Adrenal gland (tissue), 12 donors: ENCODE measurements around the gene CDIPT. TPM values are rescaled to one million over a fixed set of nuclear protein-coding genes. Genes with fewer than 3 reads are reported as not detected.
"Not testable (repeated sequence)": the region's sequence is repeated elsewhere in the genome, so short reads cannot be mapped to it uniquely, and the experiment has no call there.

Experiments
- DNase-seq, 7 donors: peaks; one replicate each; pipeline ENCODE4 v3.0.0-alpha.2; 2019 to 2020
- H3K27ac ChIP-seq, 5 donors: fragments of 200-600 bp; sonication (generic) in 4 of 5; 1 replicate in 3 of 5; 2 replicates in 2 of 5; pipeline versions ENCODE4 v1.5.1 to v1.8.0; 2016 to 2020; ENCODE audit warnings: mild to moderate bottlenecking in 1 of 5
- H3K27me3 ChIP-seq: fragments of 200-600 bp; 2 replicates; pipeline ENCODE4 v1.8.0; 2021
- H3K36me3 ChIP-seq, 2 donors: fragments of 200-600 bp; replicated peaks in 1 of 2; 1 replicate in 1 of 2; 2 replicates in 1 of 2; pipeline versions ENCODE4 v1.5.1 to v1.8.0; 2018 to 2022
- H3K4me1 ChIP-seq, 2 donors: fragments of 200-600 bp; replicated peaks in 1 of 2; 1 replicate in 1 of 2; 2 replicates in 1 of 2; pipeline versions ENCODE4 v1.5.1 to v1.8.0; 2018 to 2021
- H3K4me3 ChIP-seq, 4 donors: fragments of 200-600 bp; sonication (generic) in 3 of 4; one replicate each; pipeline ENCODE4 v1.5.1; 2016 to 2018
- H3K9me3 ChIP-seq, 3 donors: fragments of 200-600 bp; sonication (generic) in 1 of 3; replicated peaks in 1 of 3; 1 replicate in 2 of 3; 2 replicates in 1 of 3; pipeline versions ENCODE4 v1.5.1 to v1.8.0; 2016 to 2021
- POLR2A ChIP-seq, 2 donors: fragments of 450-650 bp; IDR thresholded peaks; one replicate each; pipeline ENCODE4 v1.6.1; 2017; ENCODE audit warnings: antibody characterized with exemption in 2 of 2, mild to moderate bottlenecking in 2 of 2, moderate library complexity in 1 of 2
- WGBS, 4 donors: extraction: QIAGEN DNeasy Blood & Tissue Kit in 2 of 4; methylation state at CpG; one replicate each; pipeline versions ENCODE4 v1.1.5 to v1.1.7; 2013 to 2017; 5-methylcytosine and 5-hydroxymethylcytosine counted together
- intact Hi-C, 2 donors: fragments of 100-400 bp; cut with DNase I; formaldehyde crosslinking; loops; one replicate each; pipeline versions ENCODE4 v1.14.1 to v1.15.0; 2022 to 2023
- polyA plus RNA-seq, 3 donors: library from polyadenylated mRNA; stranded (reverse); fragments of 200-250 nt in 2 of 3; fragments of 350-450 nt in 1 of 3; fragmentation: Illumina TruSeq in 1 of 3; extraction: RNeasy Lipid Tissue Mini Kit (QIAGEN cat#74804) in 1 of 3; gene quantifications; one replicate each; pipeline ENCODE4 v1.2.3, GENCODE V29; 2013 to 2014
- total RNA-seq, 9 donors: library from RNA; depleted of rRNA in 4 of 9; stranded (reverse); fragments of >200 nt in 4 of 9; fragments of 120-200 nt in 1 of 9; fragmentation: NEBNext Ultra II Directional in 1 of 9; extraction: Animal tissue kit (Norgen Biotek cat#: 25700) in 1 of 9; gene quantifications; one replicate each; pipeline versions ENCODE4 v1.1.0 to v1.2.4, GENCODE V29; 2013 to 2023
- TF ChIP-seq, protein P1 (sequence below), 6 experiments: fragments of 450-650 bp in 4 of 6; fragments of 200-600 bp in 2 of 6; sonication (generic) in 1 of 6; IDR thresholded peaks; 1 replicate in 5 of 6; 2 replicates in 1 of 6; pipeline versions ENCODE4 v1.5.1 to v1.8.0; 2016 to 2021; ENCODE audit warnings: antibody characterized with exemption in 6 of 6, mild to moderate bottlenecking in 2 of 6, moderate library complexity in 1 of 6
- donor health status: healthy with polysubstance abuse.
- donor health status: Bipolar disorder and iron deficiency.
- donor health status: DM: yes; HTN: yes; CAD: no.
- donor health status: DM: no; HTN: no; CAD: no.
- donor health status: DM: no; HTN: no; CAD: no.
- donor health status: DM: yes; HTN: yes; CAD: no.

Gene CDIPT
- total and polyA plus RNA-seq, 12 donors: 44.9 to 203 (median 127) TPM

DNA sequence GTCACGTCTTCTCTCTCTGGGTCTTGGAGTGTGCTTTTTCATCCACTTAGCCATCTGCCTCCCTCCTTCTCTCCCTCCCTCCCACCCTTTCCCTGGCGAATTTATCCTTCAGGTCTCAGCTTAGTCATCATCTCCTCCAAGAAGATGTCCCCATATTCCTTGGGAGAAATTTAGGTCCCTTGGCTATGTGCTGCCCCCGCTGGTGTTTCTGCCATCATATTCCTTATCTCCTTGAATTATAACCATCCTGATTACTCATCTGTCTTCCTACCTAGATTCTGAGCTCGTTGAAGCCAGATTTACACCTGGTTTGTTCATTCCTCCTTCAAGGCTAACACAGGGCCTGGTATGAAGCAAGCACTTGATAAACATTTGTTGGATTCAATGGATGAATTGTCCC lies 31.3 kb upstream of the CDIPT start:
- H3K4me1 ChIP-seq: peaks cover 0 to 4% of the 10 kb centered on the region in 2 donors
- intact Hi-C loops: no loop called here
- no peaks in the 10 kb centered on the region for H3K36me3 ChIP-seq
- no peak for TF ChIP-seq POLR2A (IDR thresholded peaks at IDR 0.05)
- TF ChIP-seq, protein P1, sequence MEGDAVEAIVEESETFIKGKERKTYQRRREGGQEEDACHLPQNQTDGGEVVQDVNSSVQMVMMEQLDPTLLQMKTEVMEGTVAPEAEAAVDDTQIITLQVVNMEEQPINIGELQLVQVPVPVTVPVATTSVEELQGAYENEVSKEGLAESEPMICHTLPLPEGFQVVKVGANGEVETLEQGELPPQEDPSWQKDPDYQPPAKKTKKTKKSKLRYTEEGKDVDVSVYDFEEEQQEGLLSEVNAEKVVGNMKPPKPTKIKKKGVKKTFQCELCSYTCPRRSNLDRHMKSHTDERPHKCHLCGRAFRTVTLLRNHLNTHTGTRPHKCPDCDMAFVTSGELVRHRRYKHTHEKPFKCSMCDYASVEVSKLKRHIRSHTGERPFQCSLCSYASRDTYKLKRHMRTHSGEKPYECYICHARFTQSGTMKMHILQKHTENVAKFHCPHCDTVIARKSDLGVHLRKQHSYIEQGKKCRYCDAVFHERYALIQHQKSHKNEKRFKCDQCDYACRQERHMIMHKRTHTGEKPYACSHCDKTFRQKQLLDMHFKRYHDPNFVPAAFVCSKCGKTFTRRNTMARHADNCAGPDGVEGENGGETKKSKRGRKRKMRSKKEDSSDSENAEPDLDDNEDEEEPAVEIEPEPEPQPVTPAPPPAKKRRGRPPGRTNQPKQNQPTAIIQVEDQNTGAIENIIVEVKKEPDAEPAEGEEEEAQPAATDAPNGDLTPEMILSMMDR (IDR thresholded peaks at IDR 0.05): no peak
- WGBS, 4 donors: 64 to 75% (median 68%) methylated on average over 4 of the region's 4 CpGs
- no peak overlapping the region for H3K4me3 ChIP-seq
- no peak for DNase-seq
- H3K27me3 ChIP-seq: no peaks in the 10 kb centered on the region
- H3K27ac ChIP-seq: no peak overlapping the region
- no peaks in the 10 kb centered on the region for H3K9me3 ChIP-seq

DNA sequence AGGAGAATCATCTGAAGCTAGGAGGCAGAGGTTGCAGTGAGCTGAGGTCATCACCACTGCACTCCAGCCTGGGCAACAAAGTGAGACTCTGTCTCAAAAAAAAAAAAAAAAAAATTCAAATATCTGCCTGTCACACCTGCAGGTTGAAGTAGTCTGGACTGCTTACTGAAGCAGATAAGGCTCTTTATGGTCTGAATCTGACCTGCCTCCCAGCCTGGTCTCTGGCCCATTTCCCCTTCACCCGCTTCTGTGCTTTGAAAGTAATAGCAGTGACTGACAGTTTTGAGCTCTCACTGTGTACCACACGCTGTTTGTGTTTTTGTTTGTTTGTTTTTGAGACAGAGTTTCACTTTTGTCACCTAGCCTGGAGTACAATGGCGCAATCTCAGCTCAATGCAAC lies 30.5 kb upstream of the CDIPT start:
- 91 to 95% (median 94%) methylated on average over 3 of the region's 3 CpGs for WGBS, 4 donors
- intact Hi-C loops: no loop called here
- Histone ChIP-seq H3K27me3 (no peaks in the 10 kb centered on the region), H3K4me1 (peaks cover 0 to 1% of the 10 kb centered on the region in 2 donors), H3K9me3 (no peaks in the 10 kb centered on the region), H3K36me3 (no peaks in the 10 kb centered on the region), H3K4me3 (no peak overlapping the region), H3K27ac (no peak overlapping the region)
- DNase-seq: no peak
- no peak for TF ChIP-seq POLR2A (IDR thresholded peaks at IDR 0.05)
- TF ChIP-seq, protein P1 (IDR thresholded peaks at IDR 0.05): no peak

DNA sequence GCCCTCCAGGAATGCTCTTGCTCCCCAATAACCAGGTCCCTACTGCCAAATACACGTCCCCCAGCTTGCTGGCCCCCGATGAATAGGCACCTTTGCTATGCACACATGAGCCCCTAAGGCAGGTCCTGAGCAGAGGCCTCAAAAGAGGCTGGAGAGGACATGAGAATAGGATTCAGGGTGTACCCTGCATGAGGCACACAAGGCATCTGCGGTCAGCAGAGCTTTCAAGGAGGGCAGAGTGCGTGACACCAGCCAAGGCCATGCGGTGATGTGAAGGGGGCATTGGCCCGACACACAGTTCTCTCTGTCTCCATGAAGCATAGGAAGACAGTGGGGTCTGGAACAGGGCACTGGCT lies 29.4 kb upstream of the CDIPT start:
- intact Hi-C loops: no loop called here
- 86 to 98% (median 88%) methylated on average over 3 to 6 of the region's 6 CpGs for WGBS, 4 donors

DNA sequence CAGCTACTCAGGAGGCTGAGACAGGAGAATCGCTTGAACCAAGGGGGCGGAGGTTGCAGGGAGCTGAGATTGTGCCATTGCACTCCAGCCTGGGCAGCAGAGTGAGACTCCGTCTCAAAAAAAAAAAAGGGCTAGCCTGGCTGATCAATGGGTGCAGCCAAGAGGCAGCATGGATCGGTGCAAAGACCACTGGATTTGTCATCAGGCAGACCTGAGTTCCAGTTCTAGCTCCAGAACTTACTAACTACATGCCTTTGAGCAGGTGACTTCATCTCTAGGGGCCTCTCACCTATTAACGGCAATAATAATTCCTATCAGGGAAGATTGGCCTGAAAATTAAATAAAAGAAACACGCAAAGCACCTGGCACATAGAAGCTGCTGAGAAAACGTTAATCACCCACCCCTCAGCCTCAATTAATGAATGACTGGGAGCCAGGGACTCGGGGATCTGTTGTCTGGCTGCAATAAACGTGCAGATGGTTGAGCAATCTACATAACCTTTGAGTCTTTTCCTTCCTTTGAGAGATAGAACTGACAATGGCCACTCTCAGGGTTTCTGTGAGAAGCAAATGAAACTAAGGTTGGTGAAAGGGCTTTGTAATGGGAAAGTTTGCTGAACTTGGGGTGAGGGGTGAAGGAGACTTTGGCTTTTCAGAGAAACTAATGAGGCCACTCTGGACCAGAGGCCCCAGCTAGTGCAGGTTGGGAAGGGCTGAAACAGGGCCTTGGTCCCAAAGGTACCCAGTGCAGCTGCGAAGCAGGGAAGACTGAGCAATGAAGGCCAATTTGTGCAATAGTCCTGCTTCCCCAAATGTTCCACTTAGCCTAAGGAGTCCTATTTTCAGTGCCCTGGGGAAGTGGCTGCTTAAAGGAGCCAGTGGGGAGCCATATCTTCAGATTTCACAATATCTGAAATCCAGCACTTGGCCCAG lies 28.8 kb upstream of the CDIPT start:
- H3K4me3 ChIP-seq: no peak overlapping the region
- H3K4me1 ChIP-seq: no peaks in the 10 kb centered on the region
- intact Hi-C loops: no loop called here
- no peaks in the 10 kb centered on the region for H3K9me3 ChIP-seq
- DNase-seq: no peak
- WGBS, 4 donors: 70 to 77% (median 74%) methylated on average over 9 to 10 of the region's 10 CpGs
- no peaks in the 10 kb centered on the region for H3K36me3 ChIP-seq
- no peak for TF ChIP-seq POLR2A (IDR thresholded peaks at IDR 0.05)
- TF ChIP-seq, protein P1 (IDR thresholded peaks at IDR 0.05): no peak
- no peak overlapping the region for H3K27ac ChIP-seq
- H3K27me3 ChIP-seq: no peaks in the 10 kb centered on the region

More for the DNA sequence above, 29.4 kb upstream of the CDIPT start:
- Histone ChIP-seq H3K4me1 (no peaks in the 10 kb centered on the region), H3K9me3 (no peaks in the 10 kb centered on the region), H3K4me3 (no peak overlapping the region), H3K36me3 (no peaks in the 10 kb centered on the region), H3K27ac (no peak overlapping the region), H3K27me3 (no peaks in the 10 kb centered on the region)
- no peak for DNase-seq
- no peak for TF ChIP-seq POLR2A (IDR thresholded peaks at IDR 0.05)
- TF ChIP-seq, protein P1 (IDR thresholded peaks at IDR 0.05): no peak

DNA sequence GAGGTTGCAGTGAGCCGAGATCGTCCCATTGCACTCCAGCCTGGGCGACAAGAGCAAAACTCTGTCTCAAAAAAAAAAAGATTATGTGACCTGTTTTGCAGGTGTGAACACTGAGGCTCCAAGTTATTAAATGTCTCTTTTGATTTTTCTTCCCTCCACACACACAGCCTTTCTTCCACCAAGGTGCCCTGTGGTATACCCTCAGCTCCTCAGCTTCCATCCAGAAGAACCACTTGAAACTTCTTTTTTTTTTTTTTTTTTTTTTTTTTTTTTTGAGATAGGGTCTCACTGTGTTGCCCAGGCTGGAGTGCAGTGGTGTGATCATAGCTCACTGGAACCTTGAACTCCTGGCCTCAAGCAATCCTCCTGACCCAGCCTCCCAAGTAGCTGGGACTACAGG lies 26.3 kb upstream of the CDIPT start:
- DNase-seq, H3K27me3 ChIP-seq, H3K36me3 ChIP-seq, H3K4me3 ChIP-seq, H3K27ac ChIP-seq, H3K9me3 ChIP-seq, intact Hi-C loops, H3K4me1 ChIP-seq: not testable (repeated sequence)
- 91 to 100% (median 96%) methylated on average over 2 to 3 of the region's 3 CpGs for WGBS, 4 donors
